Hematopoietic multipotent progenitor cell treated with erythropoietin and hydrocortisone succinate and interleukin-3 and kit ligand, for 6 days (in vitro differentiated cells): ENCODE data around the gene COTL1.

Experiments
- DNase-seq: peaks from one replicate; pipeline ENCODE4 v3.0.0-alpha.2; 2015

Gene COTL1

GRCh38 chr16:84613408-84614072 lies 4.3 kb downstream of the COTL1 start:
- no peak for DNase-seq

GRCh38 chr16:84612686-84613085 lies 5.2 kb downstream of the COTL1 start:
- DNase-seq, result no peak

GRCh38 chr16:84611041-84611440 lies 6.8 kb downstream of the COTL1 start:
- DNase-seq, result no peak

- no peak for DNase-seq
Observed at GRCh38 chr16:84610376-84610775, 7.5 kb downstream of the COTL1 start.

DNA sequence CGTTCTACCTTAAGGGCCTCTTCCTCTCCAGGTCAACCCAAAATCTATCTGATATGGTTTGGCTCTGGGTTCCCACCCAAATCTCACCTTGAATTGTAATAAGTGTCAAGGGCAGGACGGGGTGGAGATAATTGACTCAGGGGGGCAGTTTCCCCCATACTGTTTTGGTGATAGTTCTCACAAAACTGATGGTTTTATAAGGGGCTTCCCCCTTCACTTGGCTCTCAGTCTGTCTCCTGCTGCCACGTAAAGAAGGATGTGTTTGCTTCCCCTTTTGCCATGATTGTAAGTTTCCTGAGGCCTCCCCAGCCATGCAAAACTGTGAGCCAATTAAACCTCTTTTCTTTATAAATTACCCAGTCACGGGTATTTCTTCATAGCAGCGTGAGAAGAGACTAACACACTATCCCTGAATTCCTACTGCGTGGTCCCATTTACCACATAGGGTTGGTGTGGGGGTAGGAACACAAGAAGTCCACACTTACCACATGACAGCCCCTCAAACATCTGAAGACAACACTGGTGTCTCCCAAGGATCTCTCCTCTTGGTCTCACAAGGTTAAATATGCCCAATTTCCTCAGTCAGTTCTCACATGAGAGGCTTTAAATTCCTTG lies 8.2 kb downstream of the COTL1 start:
- no peak for DNase-seq

- peak; percentile 63 for DNase-seq
Observed at GRCh38 chr16:84608282-84608681, 9.6 kb downstream of the COTL1 start.

DNA sequence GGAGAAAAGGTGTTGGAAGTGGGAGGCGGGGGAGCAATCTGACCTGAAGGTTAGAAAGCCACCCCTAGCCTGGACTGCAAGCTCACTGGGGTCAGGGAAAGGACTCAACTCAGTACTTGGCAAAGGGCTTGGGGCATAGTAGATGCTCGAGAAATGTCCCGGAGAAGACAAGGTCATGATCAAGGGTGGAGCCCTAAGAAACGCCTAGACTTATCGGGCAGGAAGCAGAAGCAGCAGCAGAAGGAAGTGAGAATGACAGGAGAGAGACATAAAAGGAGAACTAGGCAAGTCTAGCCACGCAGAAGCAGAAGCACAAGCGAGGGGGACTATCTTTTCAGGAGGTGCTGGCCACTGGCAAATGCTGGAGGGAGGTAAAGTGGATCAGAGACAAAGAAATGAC lies 10.2 kb downstream of the COTL1 start:
- DNase-seq, result peak; percentile 91

- no peak for DNase-seq
Observed at GRCh38 chr16:84607061-84607460, 10.8 kb downstream of the COTL1 start.

GRCh38 chr16:84606081-84606875 lies 11.6 kb downstream of the COTL1 start:
- no peak for DNase-seq

DNA sequence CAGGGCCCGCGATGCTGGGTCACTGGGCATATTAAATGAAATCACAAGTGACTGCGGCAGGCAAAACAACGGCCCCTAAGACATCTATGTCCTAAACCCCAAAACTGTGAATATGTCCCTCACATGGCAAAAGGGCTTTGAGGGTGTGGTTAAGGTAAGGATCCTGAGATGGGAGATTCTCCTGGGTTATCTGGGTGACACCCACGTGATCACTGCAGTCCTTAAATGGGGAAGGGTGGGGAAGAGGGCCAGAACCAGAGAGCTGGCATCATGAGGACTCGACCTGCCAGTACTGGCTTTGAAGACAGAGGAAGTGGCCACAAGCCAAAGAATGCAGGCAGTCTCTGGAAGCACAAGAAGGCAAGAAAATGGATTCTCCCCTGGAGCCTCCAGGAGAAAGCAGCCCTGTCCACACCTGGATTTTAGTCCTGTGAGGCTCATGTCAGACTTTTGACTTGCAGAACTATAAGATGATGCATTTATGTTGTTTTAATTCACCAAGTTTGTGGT lies 12.5 kb downstream of the COTL1 start:
- DNase-seq, result no peak

DNA sequence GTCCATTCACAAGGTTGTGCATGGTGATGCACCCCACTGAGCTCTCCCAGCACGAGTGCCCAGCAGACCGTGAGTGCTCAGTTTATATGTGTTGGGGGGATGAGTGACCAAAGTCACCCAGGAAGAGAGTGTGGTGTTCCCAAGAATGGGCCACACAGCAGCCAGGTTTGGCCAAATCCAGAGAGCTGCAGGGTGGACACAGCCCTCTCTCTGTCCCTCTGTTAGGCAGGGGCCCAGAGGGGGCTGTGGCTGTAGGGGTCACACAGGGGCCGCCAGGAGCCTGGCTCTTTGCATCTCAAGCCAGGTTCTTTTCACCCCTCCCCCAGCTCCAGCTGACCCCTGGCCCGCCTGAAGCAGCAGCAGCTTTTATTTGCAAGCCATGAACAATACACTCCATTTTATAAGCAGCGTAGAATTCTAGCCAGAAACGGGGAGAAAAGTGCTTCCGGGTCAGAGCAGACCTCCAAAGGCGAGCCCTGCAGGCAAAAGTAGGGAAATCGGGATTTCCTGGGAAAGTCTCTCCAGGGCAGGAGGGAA lies 13.3 kb downstream of the COTL1 start:
- DNase-seq, result no peak

DNA sequence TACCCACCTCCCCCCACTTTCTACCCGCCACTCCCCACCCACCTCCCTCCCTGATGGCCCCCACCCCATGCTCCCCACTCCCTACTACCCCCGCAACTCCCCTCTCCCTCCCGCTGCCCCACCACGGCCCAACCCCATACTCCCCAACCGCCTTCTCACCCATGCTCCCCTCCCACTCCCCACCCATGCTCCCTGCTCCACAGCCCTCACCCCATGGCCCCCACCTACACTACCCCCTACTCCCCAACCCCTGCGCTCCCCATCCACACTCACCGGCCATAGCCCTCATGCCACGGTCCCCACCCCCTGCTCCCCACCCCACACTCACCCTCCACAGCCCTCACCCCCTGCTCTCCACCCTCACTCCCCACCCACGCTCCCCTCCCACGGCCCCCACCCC lies 13.9 kb downstream of the COTL1 start:
- no peak for DNase-seq

DNA sequence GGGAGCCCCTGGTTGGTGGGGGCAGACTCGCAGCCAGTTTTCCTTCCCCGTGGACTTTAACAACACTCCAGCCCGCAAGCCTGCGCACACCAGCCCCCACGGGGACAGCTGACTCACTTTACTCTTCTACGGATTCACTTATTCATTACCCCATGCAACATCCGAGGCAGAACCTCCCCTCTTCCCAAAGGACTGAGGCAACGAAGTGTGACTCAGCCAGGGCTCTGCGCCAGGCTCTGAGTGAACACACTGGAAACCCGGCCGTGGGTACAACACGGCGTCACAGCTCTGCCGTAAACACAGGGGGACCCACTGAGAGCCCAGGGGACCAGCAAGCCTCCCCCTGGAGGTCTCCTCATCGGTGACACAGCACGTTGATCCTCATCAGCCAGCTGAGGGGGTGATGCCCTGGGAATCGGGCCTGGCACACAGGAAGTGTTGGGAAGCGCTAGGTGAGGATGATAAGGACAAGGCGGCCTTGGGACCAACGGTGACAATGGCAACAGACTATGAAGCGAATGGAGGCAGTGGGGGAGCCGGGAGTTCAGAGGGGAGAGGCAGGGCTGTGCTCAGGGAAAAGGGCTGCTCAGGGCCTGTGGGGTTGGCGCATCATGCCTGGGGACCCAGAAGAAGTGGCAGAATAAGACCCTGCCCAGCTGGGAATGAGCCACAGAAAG lies 14.6 kb downstream of the COTL1 start:
- DNase-seq, result no peak

- DNase-seq, result peak; percentile 84
Observed at GRCh38 chr16:84600343-84601229, 17.3 kb downstream of the COTL1 start.

DNA sequence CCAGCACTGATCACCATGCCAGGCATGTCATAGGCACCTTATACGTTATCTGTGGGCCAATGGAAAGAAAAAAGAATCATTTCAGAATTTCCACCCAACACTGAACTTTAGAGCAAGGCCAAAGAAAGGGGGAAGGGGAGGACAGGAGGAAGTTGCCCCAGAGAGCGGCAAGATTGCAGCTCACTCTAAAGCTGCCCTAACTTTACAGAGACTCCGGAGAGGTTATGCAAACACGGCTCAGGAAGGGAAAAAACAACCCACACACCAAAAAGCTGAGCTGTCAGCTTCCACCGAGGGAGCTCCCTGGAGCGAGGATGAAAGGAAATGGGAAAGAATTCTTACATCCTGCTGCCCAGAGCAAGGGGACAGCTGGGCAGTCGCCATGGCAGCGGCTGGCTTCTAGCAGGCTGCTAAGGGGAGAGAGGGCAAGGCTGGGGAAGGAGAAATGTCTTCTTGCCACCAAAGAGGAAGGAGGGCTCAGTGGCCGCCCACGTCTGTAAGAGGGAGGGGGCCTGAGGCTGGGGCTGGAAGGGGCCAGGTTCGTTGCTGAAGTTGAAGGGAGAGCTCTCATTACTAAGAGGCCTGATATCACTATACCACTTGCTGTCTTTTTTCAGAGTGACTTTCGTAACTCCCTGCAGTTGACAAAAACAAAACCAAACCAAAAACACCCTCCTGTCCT lies 18.2 kb downstream of the COTL1 start:
- peak; percentile 84 for DNase-seq

GRCh38 chr16:84598360-84598759 lies 19.5 kb downstream of the COTL1 start:
- no peak for DNase-seq

DNA sequence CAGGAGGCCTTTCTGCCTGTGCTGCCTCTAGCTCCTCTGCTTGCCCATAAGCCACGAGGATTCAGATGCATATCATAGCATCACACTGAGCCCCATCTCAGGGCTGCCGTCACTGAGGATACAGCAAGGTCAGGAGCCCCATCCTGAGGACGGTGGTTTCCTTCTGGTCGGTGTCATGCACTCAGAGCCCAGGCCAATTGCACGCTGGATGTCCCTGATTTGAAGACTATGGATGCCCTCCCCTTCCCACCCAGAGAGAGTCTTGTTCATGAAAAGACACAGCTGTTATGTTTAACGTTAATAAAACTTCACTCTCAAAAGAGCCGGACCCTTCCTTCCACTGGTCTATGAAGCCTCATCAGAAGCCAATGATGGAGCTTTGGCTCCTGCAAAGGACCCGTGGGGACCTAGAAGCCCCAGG lies 19.9 kb downstream of the COTL1 start:
- DNase-seq, result no peak

DNA sequence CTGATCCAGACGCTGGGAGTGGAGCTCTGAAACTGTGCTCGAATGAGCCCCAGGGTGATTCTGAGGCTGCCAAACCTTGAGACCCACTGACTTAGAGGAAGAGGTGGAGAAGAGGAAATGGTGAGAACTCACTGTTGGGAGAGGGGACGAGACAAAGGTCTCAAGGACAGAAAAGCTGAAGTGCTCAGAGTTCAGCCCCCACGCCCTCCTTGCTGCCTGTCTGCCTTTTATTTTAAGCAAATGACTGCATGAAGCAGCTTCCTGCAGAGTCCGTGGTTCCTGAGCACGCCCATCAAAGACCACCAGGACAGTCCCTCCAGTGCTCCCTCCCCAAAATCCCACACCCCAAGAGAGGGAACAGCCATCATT lies 20.4 kb downstream of the COTL1 start:
- DNase-seq, result no peak

- no peak for DNase-seq
Observed at GRCh38 chr16:84596801-84597527, 20.9 kb downstream of the COTL1 start.

DNA sequence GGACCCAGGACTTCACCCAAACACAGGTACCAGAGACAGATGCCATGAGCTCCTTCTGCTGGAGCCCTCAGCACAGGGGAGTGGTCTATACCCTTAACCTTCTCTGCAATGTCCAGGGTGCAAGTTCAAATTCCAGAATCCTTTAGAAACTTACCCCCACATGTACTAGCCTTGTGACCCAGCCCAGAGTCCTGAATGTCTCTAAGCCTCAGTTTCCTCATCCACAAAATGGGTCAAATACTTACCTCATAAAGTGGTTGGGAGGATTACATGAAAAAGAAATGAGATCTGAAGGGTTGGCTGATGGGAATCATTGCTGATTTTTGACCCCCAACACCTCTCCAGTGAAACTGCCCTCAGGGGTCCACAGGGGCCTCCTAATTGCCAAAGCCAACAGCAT lies 21.7 kb downstream of the COTL1 start:
- no peak for DNase-seq

DNA sequence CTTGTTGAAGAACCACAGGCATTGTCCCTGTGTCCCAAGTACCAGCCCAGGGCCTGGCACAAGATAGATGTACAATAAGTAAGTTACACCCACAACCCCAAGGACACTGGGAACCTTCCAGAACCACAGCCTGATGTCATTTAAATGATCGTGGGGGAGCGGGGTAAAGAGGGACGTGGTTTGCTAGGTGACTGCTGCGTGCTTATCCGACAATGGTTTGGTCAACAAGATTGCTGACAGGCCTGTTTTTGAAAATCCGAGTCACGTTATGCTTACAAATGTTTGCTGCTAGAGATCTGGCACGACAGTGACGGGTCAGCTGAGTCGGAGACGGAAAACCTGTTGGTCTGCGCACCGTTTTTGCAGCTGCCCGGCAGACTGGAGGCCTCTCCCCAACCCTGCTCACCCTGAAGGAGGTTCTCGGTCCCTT lies 22.8 kb downstream of the COTL1 start:
- DNase-seq, result no peak
